ENCODE measurements around the gene R3HDM1. TPM values are rescaled to one million over a fixed set of nuclear protein-coding genes. Genes with fewer than 3 reads are reported as not detected.
"Not testable (repeated sequence)": the region's sequence is repeated elsewhere in the genome, so short reads cannot be mapped to it uniquely, and the experiment has no call there.

The R3HDM1 gene
- total and polyA plus RNA-seq, 4 donors, result 9.3 to 31.5 (median 16.8) TPM

GRCh38 chr2:135638825-135639224 is 107.5 kb downstream of the R3HDM1 start:
- Histone ChIP-seq H3K4me3 (ENCODE audit: low read length in 2 of 2) (no peak overlapping the region), H3K9me3 (ENCODE audit: control insufficient read depth, low read length) (no peaks in the 10 kb centered on the region), H3K27me3 (ENCODE audit: control insufficient read depth in 1 of 2, insufficient read depth in 2 of 2, low read length in 1 of 2) (no peaks in the 10 kb centered on the region), H3K36me3 (ENCODE audit: control insufficient read depth in 1 of 2, insufficient read depth in 2 of 2, low read length in 1 of 2) (peaks cover 0 to 2% of the 10 kb centered on the region in 2 donors), H3K4me1 (ENCODE audit: control insufficient read depth in 1 of 2, insufficient read depth in 2 of 2, low read length in 2 of 2) (no peaks in the 10 kb centered on the region), H3K27ac (ENCODE audit: low read depth in 1 of 2, low read length in 2 of 2) (no peak overlapping the region)
- 72 to 75% methylated on average over 3 of the region's 3 CpGs for WGBS, 2 donors
- intact Hi-C loops (cut with DNase I), result no loop called here
- DNase-seq (no peak), ATAC-seq (ENCODE audit: low FRiP score) (no peak)

GRCh38 chr2:135641156-135642068 is 110.1 kb downstream of the R3HDM1 start:
- peaks cover 0 to 2% of the 10 kb centered on the region in 2 donors for H3K36me3 ChIP-seq (ENCODE audit: control insufficient read depth in 1 of 2, insufficient read depth in 2 of 2, low read length in 1 of 2)
- WGBS, 2 donors, result 86 to 87% methylated on average over 7 of the region's 7 CpGs

DNA sequence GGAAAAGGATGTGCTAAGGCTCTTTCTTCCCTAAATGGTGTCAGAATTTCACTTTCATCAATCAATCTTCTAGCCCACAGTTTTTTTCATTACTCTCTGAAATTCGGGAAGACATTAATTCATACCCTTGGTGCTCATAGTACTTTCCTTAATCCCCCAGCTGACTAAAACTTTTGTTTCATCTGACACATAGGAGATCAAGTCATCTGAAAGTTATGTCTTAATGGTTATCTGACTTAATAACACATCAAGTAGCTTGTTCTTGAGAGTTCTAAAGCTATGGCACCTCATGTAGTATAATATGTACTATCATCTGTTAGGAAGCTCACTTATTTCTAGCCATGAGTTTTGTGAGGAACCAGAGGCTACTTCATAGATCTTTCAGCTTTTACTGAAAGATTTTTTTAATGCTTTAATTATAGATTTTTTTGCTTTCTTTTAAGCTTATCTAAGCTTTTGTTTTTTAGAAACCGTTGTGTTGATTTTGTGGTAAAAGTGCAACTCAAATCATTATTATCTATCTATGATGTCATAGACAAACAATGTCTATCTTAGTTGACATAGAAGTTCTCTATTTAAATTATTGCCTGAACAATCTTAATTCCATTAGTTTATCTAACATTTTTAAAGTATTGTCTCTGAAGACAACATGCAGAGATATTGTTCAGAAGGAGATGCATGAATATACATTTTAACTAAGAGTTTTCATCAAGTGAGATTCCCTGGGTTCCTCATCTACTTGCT is 116.7 kb downstream of the R3HDM1 start:
- no peak overlapping the region for H3K4me3 ChIP-seq (ENCODE audit: low read length in 2 of 2)
- peaks cover 3 to 5% of the 10 kb centered on the region in 2 donors for H3K36me3 ChIP-seq (ENCODE audit: control insufficient read depth in 1 of 2, insufficient read depth in 2 of 2, low read length in 1 of 2)
- no peaks in the 10 kb centered on the region for H3K27me3 ChIP-seq (ENCODE audit: control insufficient read depth in 1 of 2, insufficient read depth in 2 of 2, low read length in 1 of 2)
- no peaks in the 10 kb centered on the region for H3K9me3 ChIP-seq (ENCODE audit: control insufficient read depth, low read length)
- no peaks in the 10 kb centered on the region for H3K4me1 ChIP-seq (ENCODE audit: control insufficient read depth in 1 of 2, insufficient read depth in 2 of 2, low read length in 2 of 2)
- H3K27ac ChIP-seq (ENCODE audit: low read depth in 1 of 2, low read length in 2 of 2), result no peak overlapping the region
- DNase-seq, result no peak
- WGBS, 2 donors, result 54 to 62% methylated on average over 2 of the region's 2 CpGs
- ATAC-seq (ENCODE audit: low FRiP score), result no peak
- intact Hi-C loops (cut with DNase I), result no loop called here

More at GRCh38 chr2:135641156-135642068, 110.1 kb downstream of the R3HDM1 start:
- no peaks in the 10 kb centered on the region for H3K27me3 ChIP-seq (ENCODE audit: control insufficient read depth in 1 of 2, insufficient read depth in 2 of 2, low read length in 1 of 2)
- no peak for ATAC-seq (ENCODE audit: low FRiP score)
- H3K4me1 ChIP-seq (ENCODE audit: control insufficient read depth in 1 of 2, insufficient read depth in 2 of 2, low read length in 2 of 2), result no peaks in the 10 kb centered on the region
- intact Hi-C loops (cut with DNase I), result no loop called here
- DNase-seq, result no peak
- no peaks in the 10 kb centered on the region for H3K9me3 ChIP-seq (ENCODE audit: control insufficient read depth, low read length)
- no peak overlapping the region for H3K27ac ChIP-seq (ENCODE audit: low read depth in 1 of 2, low read length in 2 of 2)
- H3K4me3 ChIP-seq (ENCODE audit: low read length in 2 of 2), result no peak overlapping the region

DNA sequence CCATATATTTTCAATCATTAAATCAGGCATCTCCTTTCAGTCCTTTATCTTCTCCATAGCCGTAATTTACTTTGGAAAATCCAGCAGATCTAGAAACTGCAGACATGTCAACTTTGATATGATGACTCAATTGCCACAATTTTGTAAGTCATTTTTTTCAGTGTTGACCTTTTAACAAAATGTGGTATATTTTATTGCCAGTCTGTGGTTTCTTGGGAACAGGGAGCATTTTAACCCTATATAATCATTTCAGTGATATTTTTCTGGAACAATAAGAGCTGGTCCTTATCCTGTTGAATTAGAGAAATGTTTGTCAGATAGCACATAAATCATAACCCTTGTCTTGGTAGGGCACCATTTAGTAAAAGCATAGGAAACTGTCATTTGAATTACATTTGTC is 119.4 kb downstream of the R3HDM1 start:
- Histone ChIP-seq H3K36me3 (ENCODE audit: control insufficient read depth in 1 of 2, insufficient read depth in 2 of 2, low read length in 1 of 2) (peaks cover 3 to 5% of the 10 kb centered on the region in 2 donors), H3K27ac (ENCODE audit: low read depth in 1 of 2, low read length in 2 of 2) (no peak overlapping the region)

DNA sequence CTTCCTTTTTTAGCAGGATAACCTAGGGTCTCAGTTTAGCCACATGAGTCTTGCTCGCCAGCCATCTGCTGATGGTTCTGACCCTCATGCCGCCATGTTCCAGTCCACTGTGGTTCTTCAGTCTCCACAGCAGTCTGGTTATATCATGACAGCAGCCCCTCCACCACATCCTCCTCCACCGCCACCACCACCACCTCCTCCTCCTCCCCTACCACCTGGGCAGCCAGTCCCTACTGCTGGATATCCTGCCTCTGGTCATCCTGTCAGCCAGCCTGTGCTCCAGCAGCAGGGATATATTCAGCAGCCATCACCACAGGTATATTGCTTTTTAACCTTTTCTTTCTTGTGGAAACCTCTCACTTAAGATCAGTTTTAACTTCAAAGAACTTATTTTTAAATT is 120.4 kb downstream of the R3HDM1 start:
- no peak overlapping the region for H3K27ac ChIP-seq (ENCODE audit: low read depth in 1 of 2, low read length in 2 of 2)
- DNase-seq (no peak), ATAC-seq (ENCODE audit: low FRiP score) (no peak)
- 96 to 99% methylated on average over 3 of the region's 3 CpGs for WGBS, 2 donors
- no peak overlapping the region for H3K4me3 ChIP-seq (ENCODE audit: low read length in 2 of 2)
- intact Hi-C loops (cut with DNase I), result no loop called here
- H3K36me3 ChIP-seq (ENCODE audit: control insufficient read depth in 1 of 2, insufficient read depth in 2 of 2, low read length in 1 of 2), result peaks cover 3 to 5% of the 10 kb centered on the region in 2 donors
- H3K27me3 ChIP-seq (ENCODE audit: control insufficient read depth in 1 of 2, insufficient read depth in 2 of 2, low read length in 1 of 2), result no peaks in the 10 kb centered on the region
- H3K4me1 ChIP-seq (ENCODE audit: control insufficient read depth in 1 of 2, insufficient read depth in 2 of 2, low read length in 2 of 2), result no peaks in the 10 kb centered on the region
- H3K9me3 ChIP-seq (ENCODE audit: control insufficient read depth, low read length), result no peaks in the 10 kb centered on the region

More for the DNA sequence above, 119.4 kb downstream of the R3HDM1 start:
- intact Hi-C loops (cut with DNase I), result no loop called here
- ATAC-seq (ENCODE audit: low FRiP score) (no peak), DNase-seq (no peak)
- no peak overlapping the region for H3K4me3 ChIP-seq (ENCODE audit: low read length in 2 of 2)
- no peaks in the 10 kb centered on the region for H3K27me3 ChIP-seq (ENCODE audit: control insufficient read depth in 1 of 2, insufficient read depth in 2 of 2, low read length in 1 of 2)
- no peaks in the 10 kb centered on the region for H3K9me3 ChIP-seq (ENCODE audit: control insufficient read depth, low read length)
- 80 to 89% methylated on average over 1 of the region's 1 CpG for WGBS, 2 donors
- no peaks in the 10 kb centered on the region for H3K4me1 ChIP-seq (ENCODE audit: control insufficient read depth in 1 of 2, insufficient read depth in 2 of 2, low read length in 2 of 2)

DNA sequence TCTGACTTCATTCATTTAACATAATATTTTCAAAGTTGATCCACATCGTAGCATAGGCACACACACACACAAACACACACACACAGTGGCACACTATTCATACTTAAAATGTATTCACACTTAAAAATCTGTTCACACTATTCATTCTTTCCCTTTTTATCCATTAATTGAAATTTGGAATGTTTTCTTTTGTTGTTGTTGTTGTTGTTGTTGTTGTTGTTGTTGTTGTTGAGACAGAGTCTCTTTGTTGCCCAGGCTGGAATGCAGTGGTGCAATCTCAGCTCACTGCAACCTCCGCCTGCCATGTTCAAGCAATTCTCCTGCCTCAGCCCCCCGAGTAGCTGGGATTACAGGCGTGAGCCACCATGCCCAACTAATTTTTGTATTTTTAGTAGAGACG is 123.0 kb downstream of the R3HDM1 start:
- H3K27me3 ChIP-seq (ENCODE audit: control insufficient read depth in 1 of 2, insufficient read depth in 2 of 2, low read length in 1 of 2); H3K27ac ChIP-seq (ENCODE audit: low read depth in 1 of 2, low read length in 2 of 2); H3K4me1 ChIP-seq (ENCODE audit: control insufficient read depth in 1 of 2, insufficient read depth in 2 of 2, low read length in 2 of 2); H3K9me3 ChIP-seq (ENCODE audit: control insufficient read depth, low read length); DNase-seq; H3K4me3 ChIP-seq (ENCODE audit: low read length in 2 of 2); intact Hi-C loops (cut with DNase I); H3K36me3 ChIP-seq (ENCODE audit: control insufficient read depth in 1 of 2, insufficient read depth in 2 of 2, low read length in 1 of 2); ATAC-seq (ENCODE audit: low FRiP score): not testable (repeated sequence)
- 95% methylated on average over 5 of the region's 5 CpGs for WGBS, 2 donors

DNA sequence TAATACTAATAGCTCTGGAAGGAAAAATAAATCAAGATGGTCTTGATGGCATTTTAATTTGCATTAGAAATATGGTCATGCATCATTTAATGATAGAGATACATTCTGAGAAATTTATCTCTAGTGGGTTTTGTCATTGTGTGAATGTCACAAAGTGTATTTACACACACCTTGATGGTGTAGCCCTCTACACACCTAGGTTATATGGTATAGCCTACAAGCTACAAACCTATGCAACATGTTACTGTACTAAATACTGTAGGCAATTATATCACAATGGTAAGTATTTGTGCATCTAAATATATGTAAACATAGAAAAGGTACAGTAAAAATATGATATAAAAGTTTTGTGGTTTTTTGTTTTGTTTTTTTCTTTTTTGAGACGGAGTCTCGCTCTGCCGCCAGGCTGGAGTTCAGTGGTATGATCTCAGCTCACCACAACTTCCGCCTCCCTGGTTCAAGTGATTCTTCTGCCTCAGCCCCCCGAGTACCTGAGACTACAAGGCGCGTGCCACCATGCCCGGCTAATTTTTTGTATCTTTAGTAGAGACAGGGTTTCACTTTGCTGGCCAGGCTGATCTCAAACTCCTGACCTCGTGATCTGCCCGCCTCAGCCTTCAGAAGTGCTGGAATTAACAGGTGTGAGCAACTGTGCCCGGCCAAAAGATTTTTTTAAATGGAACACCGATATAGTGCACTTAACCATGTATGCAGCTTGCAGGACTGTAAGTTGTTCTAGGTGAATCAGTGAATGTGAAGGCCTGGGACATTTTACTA is 126.7 kb downstream of the R3HDM1 start:
- ATAC-seq (ENCODE audit: low FRiP score) (no peak), DNase-seq (no peak)
- intact Hi-C loops (cut with DNase I), result no loop called here
- H3K27ac ChIP-seq (ENCODE audit: low read depth in 1 of 2, low read length in 2 of 2), result no peak overlapping the region
- no peaks in the 10 kb centered on the region for H3K27me3 ChIP-seq (ENCODE audit: control insufficient read depth in 1 of 2, insufficient read depth in 2 of 2, low read length in 1 of 2)
- peaks cover 4 to 6% of the 10 kb centered on the region in 2 donors for H3K36me3 ChIP-seq (ENCODE audit: control insufficient read depth in 1 of 2, insufficient read depth in 2 of 2, low read length in 1 of 2)
- no peaks in the 10 kb centered on the region for H3K9me3 ChIP-seq (ENCODE audit: control insufficient read depth, low read length)
- H3K4me3 ChIP-seq (ENCODE audit: low read length in 2 of 2), result no peak overlapping the region
- 86 to 93% methylated on average over 12 of the region's 12 CpGs for WGBS, 2 donors
- no peaks in the 10 kb centered on the region for H3K4me1 ChIP-seq (ENCODE audit: control insufficient read depth in 1 of 2, insufficient read depth in 2 of 2, low read length in 2 of 2)

- WGBS, 2 donors, result 76 to 77% methylated on average over 1 of the region's 1 CpG
- H3K36me3 ChIP-seq (ENCODE audit: control insufficient read depth in 1 of 2, insufficient read depth in 2 of 2, low read length in 1 of 2), result peaks cover 4 to 6% of the 10 kb centered on the region in 2 donors
These were observed 130.8 kb downstream of the R3HDM1 start for GRCh38 chr2:135662088-135662487.

More at GRCh38 chr2:135662088-135662487, 130.8 kb downstream of the R3HDM1 start:
- no peak for DNase-seq
- Histone ChIP-seq H3K4me1 (ENCODE audit: control insufficient read depth in 1 of 2, insufficient read depth in 2 of 2, low read length in 2 of 2) (no peaks in the 10 kb centered on the region), H3K4me3 (ENCODE audit: low read length in 2 of 2) (no peak overlapping the region), H3K9me3 (ENCODE audit: control insufficient read depth, low read length) (no peaks in the 10 kb centered on the region), H3K27ac (ENCODE audit: low read depth in 1 of 2, low read length in 2 of 2) (no peak overlapping the region), H3K27me3 (ENCODE audit: control insufficient read depth in 1 of 2, insufficient read depth in 2 of 2, low read length in 1 of 2) (no peaks in the 10 kb centered on the region)
- intact Hi-C loops (cut with DNase I), result no loop called here
- no peak for ATAC-seq (ENCODE audit: low FRiP score)
